ENCODE measurements around the gene FOXP4.

Gene FOXP4

GRCh38 chr6:41545703-41546474 lies at the start of gene FOXP4:
FOXP4 (plus strand) TSS chr6:41546381; CDS start chr6:41565761, 19,380 bp downstream.
- DNase-seq (ENCODE audit: low spot score) = peak; percentile 93

DNA sequence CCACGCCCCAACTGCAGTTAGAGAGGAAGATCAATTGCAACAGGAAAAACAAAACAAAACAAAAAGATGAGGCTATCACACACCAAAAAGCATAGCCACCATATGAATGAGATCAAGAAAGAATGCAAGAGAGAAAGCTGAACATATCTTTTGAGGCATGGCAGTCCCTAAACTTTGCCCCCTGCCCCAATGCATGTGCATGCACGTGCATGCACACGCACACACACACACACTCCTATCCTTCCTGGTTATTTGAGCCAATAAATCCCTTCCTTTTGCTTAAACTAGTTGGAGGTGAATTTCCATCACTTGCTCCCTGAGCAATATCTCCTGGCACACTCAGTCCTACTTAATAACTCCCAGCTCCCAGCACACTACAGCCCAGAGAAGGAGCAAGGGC lies 48.6 kb upstream of the FOXP4 start:
- DNase-seq (ENCODE audit: low spot score) = no peak

- DNase-seq (ENCODE audit: low spot score) = no peak
These were observed 48.2 kb upstream of the FOXP4 start for GRCh38 chr6:41497994-41498393.

DNA sequence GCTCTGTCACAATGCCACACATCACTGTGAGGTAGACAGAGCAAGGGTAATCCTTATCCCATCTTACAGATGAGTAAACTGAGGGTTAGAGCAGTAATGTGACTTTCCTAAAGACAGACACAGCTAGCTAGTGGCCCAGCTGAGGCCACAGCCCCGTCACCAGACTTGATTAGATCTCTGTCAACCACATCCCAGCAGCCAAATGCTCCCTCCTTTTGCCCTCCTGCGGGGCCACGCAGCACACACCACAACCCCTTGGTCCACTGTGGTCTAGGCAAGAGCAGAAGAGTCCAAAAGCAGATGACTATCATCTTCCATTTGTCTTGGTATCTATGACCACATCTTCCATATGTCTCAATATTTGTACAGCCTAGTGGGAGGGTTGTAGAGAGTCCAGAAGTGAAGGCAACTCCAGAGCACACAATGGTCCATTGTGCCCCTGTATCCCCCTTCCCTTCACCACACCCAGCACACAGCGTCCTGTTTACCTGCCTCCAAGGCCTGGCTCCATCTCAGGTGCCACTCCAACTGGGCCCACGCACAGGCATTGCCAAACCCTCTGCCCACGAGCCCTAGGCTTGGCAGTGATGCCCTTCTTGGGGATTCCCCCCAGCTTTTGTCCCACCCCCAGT lies 47.1 kb upstream of the FOXP4 start:
- no peak for DNase-seq (ENCODE audit: low spot score)

- DNase-seq (ENCODE audit: low spot score) = no peak
These were observed 45.6 kb upstream of the FOXP4 start for GRCh38 chr6:41500561-41500960.

GRCh38 chr6:41502566-41502916 lies 43.6 kb upstream of the FOXP4 start:
- DNase-seq (ENCODE audit: low spot score) = no peak

DNA sequence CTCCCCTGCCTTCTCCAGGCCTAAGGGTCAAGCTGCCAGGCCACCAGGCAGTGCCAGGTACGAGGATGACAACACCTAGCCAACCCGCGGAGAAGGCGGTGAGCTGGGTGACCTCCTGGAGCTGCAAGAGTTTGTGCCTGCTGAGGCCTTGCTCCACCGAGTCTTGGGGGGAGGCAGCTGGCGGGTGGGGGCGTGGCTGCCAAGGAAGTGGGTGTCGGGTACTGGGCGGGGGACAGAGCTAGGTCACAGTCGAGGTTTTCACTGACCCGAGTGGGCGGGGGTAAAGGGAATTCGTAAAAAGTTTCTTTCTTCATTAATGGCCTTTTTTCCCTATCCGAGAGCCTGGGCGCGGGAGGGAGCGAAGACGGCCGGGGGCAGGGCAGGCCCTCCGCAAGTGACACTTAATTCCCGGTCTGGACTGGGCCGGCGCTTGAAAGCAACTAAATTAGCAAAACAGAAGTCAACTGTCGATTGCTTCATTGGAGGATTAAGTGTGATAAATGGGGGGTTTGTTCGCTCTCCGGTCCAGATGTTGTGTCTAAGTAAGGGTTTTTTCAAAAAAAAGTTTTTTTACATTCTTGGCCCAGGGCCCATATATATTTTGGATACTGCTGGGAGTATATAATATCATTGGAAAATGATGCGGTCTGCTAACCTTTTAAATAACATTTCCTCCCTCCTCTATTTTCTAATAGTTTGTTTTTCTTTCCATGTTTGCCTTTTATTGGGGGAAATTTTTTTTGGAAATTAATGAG lies 43.1 kb upstream of the FOXP4 start:
- no peak for DNase-seq (ENCODE audit: low spot score)

DNA sequence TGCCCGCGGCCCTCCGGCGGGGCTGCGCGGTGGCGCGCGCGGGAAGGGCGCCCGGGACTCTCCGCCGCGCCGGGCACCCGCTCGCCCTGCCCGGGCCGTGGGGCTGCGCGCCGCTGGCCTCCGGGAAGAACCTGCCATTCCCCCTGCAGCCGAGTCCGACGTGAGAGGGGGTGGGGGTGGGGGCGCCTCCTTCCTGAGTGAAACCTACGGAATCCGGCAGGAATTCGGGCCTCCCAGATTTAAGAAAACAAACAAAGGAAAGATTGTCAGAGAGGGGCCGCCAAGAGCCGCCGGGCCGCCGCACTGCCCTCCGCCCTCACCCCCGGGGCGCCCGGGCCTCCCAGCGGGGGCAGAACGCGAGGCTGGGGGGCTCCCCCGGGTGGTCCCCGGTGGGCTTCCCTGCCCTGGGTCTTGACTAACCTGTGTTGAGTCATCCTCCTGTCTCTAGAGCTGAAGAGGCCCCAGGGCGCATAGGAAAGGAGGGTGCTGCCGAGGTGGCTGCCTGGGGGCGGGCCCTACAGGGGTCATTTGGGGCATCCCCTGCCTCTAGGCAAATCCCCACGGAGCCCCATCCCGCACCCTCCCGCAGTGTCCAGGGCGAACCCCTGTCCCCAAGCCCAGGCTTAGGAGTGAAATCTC lies 42.2 kb upstream of the FOXP4 start:
- peak; percentile 71 for DNase-seq (ENCODE audit: low spot score)

DNA sequence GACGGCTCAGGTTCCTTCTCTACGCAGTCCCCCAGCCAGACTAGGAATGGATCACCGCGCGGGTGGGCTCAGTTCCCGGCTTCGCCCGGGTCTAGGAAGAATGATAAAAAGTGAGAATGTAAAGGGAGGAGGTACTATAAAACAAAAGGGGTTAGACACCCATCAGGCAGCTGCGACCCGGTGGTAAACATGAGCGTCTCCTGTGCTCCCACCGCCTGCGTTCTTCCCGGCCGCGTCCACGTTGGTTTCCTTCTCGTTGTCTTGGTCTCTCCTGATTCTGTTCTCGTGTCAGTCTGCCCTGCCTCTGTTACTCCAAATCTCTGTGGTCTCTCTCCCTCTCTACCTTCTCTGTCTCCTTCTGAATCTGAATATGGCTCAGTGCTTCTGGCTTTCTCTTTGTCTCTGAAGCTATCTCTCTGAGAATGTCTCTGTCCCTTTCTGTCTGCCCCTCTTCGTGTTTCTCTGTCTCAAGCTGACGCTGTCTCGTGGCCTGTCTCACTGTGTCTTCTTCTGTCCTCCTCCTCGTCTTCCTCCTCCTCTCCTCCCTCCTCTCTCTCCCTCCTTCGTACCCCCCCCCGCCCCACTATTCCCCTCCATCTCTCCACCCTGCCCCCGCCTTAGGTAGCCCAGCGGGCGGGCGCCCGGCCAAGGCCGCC lies 41.6 kb upstream of the FOXP4 start:
- no peak for DNase-seq (ENCODE audit: low spot score)

GRCh38 chr6:41505122-41506049 lies 40.8 kb upstream of the FOXP4 start:
- DNase-seq (ENCODE audit: low spot score) = peak; percentile 79

GRCh38 chr6:41508479-41508878 lies 37.7 kb upstream of the FOXP4 start:
- DNase-seq (ENCODE audit: low spot score) = no peak

- DNase-seq (ENCODE audit: low spot score) = no peak
These were observed 36.6 kb upstream of the FOXP4 start for GRCh38 chr6:41509580-41509979.

GRCh38 chr6:41511443-41512060 lies 34.6 kb upstream of the FOXP4 start:
- no peak for DNase-seq (ENCODE audit: low spot score)

DNA sequence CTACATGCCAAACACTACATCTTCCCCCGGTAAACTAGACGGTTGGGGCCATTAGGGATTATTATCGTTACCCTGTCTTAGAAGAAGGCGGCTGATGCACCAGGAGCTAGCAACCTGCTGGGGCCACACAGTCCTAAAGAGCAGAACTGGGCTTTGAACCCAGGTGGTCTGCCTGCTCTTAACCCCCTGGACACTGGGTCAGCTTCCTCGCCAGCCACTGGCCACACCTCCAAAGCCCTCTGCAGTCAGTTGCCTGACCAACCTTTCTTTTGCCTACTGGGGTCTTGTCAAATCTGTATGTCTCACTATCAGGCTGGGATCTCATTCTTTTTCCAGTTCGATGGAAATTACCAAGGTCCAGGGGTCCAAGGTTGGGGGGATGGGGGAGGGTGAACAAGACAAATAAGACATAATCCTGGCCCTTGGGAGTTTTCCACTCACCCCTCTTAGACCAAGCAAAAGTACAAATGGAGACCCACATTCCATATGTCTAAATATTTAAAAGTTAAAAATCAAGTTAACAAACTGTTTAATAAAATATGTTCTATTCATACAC lies 34.0 kb upstream of the FOXP4 start:
- no peak for DNase-seq (ENCODE audit: low spot score)

GRCh38 chr6:41515995-41516394 lies 30.2 kb upstream of the FOXP4 start:
- no peak for DNase-seq (ENCODE audit: low spot score)

GRCh38 chr6:41518118-41518517 lies 28.1 kb upstream of the FOXP4 start:
- no peak for DNase-seq (ENCODE audit: low spot score)

DNA sequence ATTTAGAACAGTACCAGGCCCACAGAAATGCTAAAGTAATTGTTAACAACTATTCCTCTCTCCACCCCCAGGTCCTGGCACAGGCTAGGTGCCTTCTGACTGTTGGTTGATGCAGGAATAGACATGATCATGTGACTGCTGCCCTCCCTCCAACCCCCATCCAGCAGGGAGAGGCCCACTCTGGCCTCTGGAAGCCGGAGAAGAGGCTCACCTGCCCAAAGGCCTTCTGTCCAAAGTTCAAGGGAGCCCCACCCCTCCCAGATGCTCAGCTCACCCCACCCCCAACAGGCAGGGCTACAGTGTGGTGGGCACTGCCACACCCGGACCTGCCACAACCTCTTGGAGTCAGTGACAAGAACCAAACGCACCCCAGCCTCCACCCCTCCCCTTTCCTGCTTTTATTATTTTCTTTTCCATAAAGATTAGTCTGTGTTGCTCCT lies 26.9 kb upstream of the FOXP4 start:
- no peak for DNase-seq (ENCODE audit: low spot score)

- DNase-seq (ENCODE audit: low spot score) = no peak
These were observed 26.2 kb upstream of the FOXP4 start for GRCh38 chr6:41519745-41520699.

All from D341Med (cell line).